ENCODE data around the gene MTCL1. TPM values are rescaled to one million over a fixed set of nuclear protein-coding genes. Genes with fewer than 3 reads are reported as not detected.

MTCL1 gene
- total and polyA plus RNA-seq, 9 of the 15 experiments (the other 6 are each of a cell fraction or from before 2014, with no cell fraction given) = 0.21 to 7.4 (median 3.7) TPM

GRCh38 chr18:8794934-8795280 lies 89.6 kb downstream of the MTCL1 start:
- Histone ChIP-seq H3K36me3 (ENCODE audit: control insufficient read depth, insufficient read depth, low read length) (no peaks in the 10 kb centered on the region), H3K4me1 (replicated peaks in 1 of 2; ENCODE audit: control insufficient read depth in 2 of 2, insufficient read depth in 2 of 2, low read length in 2 of 2) (peaks cover 8 to 11% of the 10 kb centered on the region in 2 experiments; a peak in 4 of 5 replicates), H3K9me1 (ENCODE audit: control insufficient read depth, insufficient read depth, low read length) (no peaks in the 10 kb centered on the region), H3K4me3 (no peak overlapping the region), H3K27me3 (ENCODE audit: control insufficient read depth in 2 of 2, insufficient read depth in 2 of 2, low read length in 2 of 2) (peaks cover 24 to 53% of the 10 kb centered on the region in 2 experiments), H3K4me2 (ENCODE audit: insufficient read depth, low read length) (no peak overlapping the region), H3K9me3 (replicated peaks; ENCODE audit: control insufficient read depth, insufficient read depth, low read depth, low read length) (no peaks in the 10 kb centered on the region), H3K9ac (ENCODE audit: insufficient read depth in 1 of 2, low read depth in 2 of 2, low read length in 2 of 2) (no peak overlapping the region), H4K20me1 (replicated peaks; ENCODE audit: control insufficient read depth, insufficient read depth, low read length) (no peaks in the 10 kb centered on the region), H2AFZ (ENCODE audit: low read depth, low read length) (no peak overlapping the region), H3K79me2 (ENCODE audit: control insufficient read depth, insufficient read depth, low read length) (no peaks in the 10 kb centered on the region), H3K27ac (ENCODE audit: extremely low read depth, low read depth, low read length) (no peak overlapping the region)
- TF ChIP-seq ERF (CRISPR knock-in tag; IDR thresholded peaks at IDR 0.05) (no peak), NELFE (IDR thresholded peaks at IDR 0.05; ENCODE audit: insufficient read depth, insufficient read length) (no peak), ZFP1 (CRISPR knock-in tag; IDR thresholded peaks at IDR 0.05) (no peak), GATA2 (CRISPR knock-in tag; IDR thresholded peaks at IDR 0.05) (peak; percentile 8; the same call in 1 of the 2 replicates)
- CTCF ChIA-PET (ENCODE audit: low intra/inter-chr PET ratio) = no interaction called here
- DNase-seq (ENCODE audit: extremely low read depth in 1 of 4, low spot score in 3 of 4) (no peak), FAIRE-seq (no peak), ATAC-seq (no peak)
- BruUV-seq (replicated peaks) = no TSS peak
- 21% methylated on average over 7 of the region's 7 CpGs for WGBS (ENCODE audit: insufficient coverage, low coverage, missing lambda C conversion rate)
- intact Hi-C loops (cut with micrococcal nuclease) (loop anchor here (10.0 kb wide), 1 partner anchor 110 kb away; no protein-coding TSS in a partner anchor), in situ Hi-C loops (cut with MboI) (no loop called here)
- POLR2A ChIA-PET = interaction anchor here (0.6 to 2.1 kb wide), 3 partner anchors 8 to 184 kb away, joined by 3 to 9 read pairs (median 5); no protein-coding TSS in a partner anchor

GRCh38 chr18:8795586-8796325 lies 90.4 kb downstream of the MTCL1 start:
- POLR2A ChIA-PET = interaction anchor here (0.5 to 2.1 kb wide), 5 partner anchors 9 to 1978 kb away, joined by 3 to 9 read pairs (median 3); no protein-coding TSS in a partner anchor
- H3K9ac ChIP-seq (ENCODE audit: insufficient read depth in 1 of 2, low read depth in 2 of 2, low read length in 2 of 2) = no peak overlapping the region
- H3K79me2 ChIP-seq (ENCODE audit: control insufficient read depth, insufficient read depth, low read length) = no peaks in the 10 kb centered on the region
- H3K9me1 ChIP-seq (ENCODE audit: control insufficient read depth, insufficient read depth, low read length) = no peaks in the 10 kb centered on the region
- H3K27me3 ChIP-seq (ENCODE audit: control insufficient read depth in 2 of 2, insufficient read depth in 2 of 2, low read length in 2 of 2) = peaks cover 24 to 54% of the 10 kb centered on the region in 2 experiments
- H3K4me1 ChIP-seq (replicated peaks in 1 of 2; ENCODE audit: control insufficient read depth in 2 of 2, insufficient read depth in 2 of 2, low read length in 2 of 2) = peaks cover 8 to 11% of the 10 kb centered on the region in 2 experiments; a peak in 4 of 5 replicates
- no peaks in the 10 kb centered on the region for H4K20me1 ChIP-seq (replicated peaks; ENCODE audit: control insufficient read depth, insufficient read depth, low read length)
- WGBS (ENCODE audit: insufficient coverage, low coverage, missing lambda C conversion rate) = 17% methylated on average over 10 of the region's 10 CpGs
- CTCF ChIA-PET (ENCODE audit: low intra/inter-chr PET ratio) = no interaction called here
- intact Hi-C loops (cut with micrococcal nuclease) (loop anchor here (10.0 kb wide), 1 partner anchor 111 kb away; no protein-coding TSS in a partner anchor), in situ Hi-C loops (cut with MboI) (no loop called here)
- no peak overlapping the region for H3K4me3 ChIP-seq
- ATAC-seq (0 out of 3 replicates have a peak, but pooled peaks have one; percentile 37), FAIRE-seq (no peak), DNase-seq (ENCODE audit: extremely low read depth in 1 of 4, low spot score in 3 of 4) (no peak)
- TF ChIP-seq SPI1 (IDR thresholded peaks at IDR 0.05; ENCODE audit: borderline replicate concordance, low read depth, low read length) = peak; percentile 53; the same call in 1 of the 2 replicates
- TF ChIP-seq, protein P1, sequence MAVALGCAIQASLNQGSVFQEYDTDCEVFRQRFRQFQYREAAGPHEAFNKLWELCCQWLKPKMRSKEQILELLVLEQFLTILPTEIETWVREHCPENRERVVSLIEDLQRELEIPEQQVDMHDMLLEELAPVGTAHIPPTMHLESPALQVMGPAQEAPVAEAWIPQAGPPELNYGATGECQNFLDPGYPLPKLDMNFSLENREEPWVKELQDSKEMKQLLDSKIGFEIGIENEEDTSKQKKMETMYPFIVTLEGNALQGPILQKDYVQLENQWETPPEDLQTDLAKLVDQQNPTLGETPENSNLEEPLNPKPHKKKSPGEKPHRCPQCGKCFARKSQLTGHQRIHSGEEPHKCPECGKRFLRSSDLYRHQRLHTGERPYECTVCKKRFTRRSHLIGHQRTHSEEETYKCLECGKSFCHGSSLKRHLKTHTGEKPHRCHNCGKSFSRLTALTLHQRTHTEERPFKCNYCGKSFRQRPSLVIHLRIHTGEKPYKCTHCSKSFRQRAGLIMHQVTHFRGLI (CRISPR knock-in tag; IDR thresholded peaks at IDR 0.05) = no peak
- TF ChIP-seq EGR1 (conservative IDR thresholded peaks at IDR 0.05) = no peak
- TF ChIP-seq CTCFL (IDR thresholded peaks at IDR 0.05; ENCODE audit: borderline replicate concordance, insufficient read depth, low read depth, low read length, poor library complexity, severe bottlenecking) = no peak
- BruUV-seq (replicated peaks) = no TSS peak
- H2AFZ ChIP-seq (ENCODE audit: low read depth, low read length) = peak overlapping the region; percentile 5; the same call in 1 of the 2 replicates
- H3K27ac ChIP-seq (ENCODE audit: extremely low read depth, low read depth, low read length) = no peak overlapping the region
- H3K9me3 ChIP-seq (replicated peaks; ENCODE audit: control insufficient read depth, insufficient read depth, low read depth, low read length) = no peaks in the 10 kb centered on the region
- H3K36me3 ChIP-seq (ENCODE audit: control insufficient read depth, insufficient read depth, low read length) = no peaks in the 10 kb centered on the region
- no peak overlapping the region for H3K4me2 ChIP-seq (ENCODE audit: insufficient read depth, low read length)

Data from K562 (cell line).